BLaER1 treated with 17β-estradiol and CSF1 and Interleukin-3, amounts not matched to agents 10 nM and 100 nM (cell line): ENCODE measurements around the gene IFT88.

Source experiments
- H3K27ac ChIP-seq, 11 experiments: shearing (Covaris generic); formaldehyde crosslinking; 2 replicates each; pipeline ENCODE4 v1.8.1; 2022
- H3K27me3 ChIP-seq, 11 experiments: shearing (Covaris generic); formaldehyde crosslinking; 2 replicates each; pipeline ENCODE4 v1.8.1; 2022
- H3K36me3 ChIP-seq, 11 experiments: shearing (Covaris generic); formaldehyde crosslinking; 2 replicates each; pipeline ENCODE4 v1.8.1; 2022
- H3K4me1 ChIP-seq, 10 experiments: shearing (Covaris generic); formaldehyde crosslinking; 2 replicates each; pipeline ENCODE4 v1.8.1; 2022
- H3K4me2 ChIP-seq, 11 experiments: shearing (Covaris generic); formaldehyde crosslinking; 2 replicates each; pipeline ENCODE4 v1.8.1; 2022
- H3K4me3 ChIP-seq, 10 experiments: shearing (Covaris generic); formaldehyde crosslinking; 2 replicates each; pipeline ENCODE4 v1.8.1; 2022
- H3K9ac ChIP-seq, 11 experiments: shearing (Covaris generic); formaldehyde crosslinking; 2 replicates each; pipeline ENCODE4 v1.8.1; 2022
- H3K9me3 ChIP-seq, 11 experiments: shearing (Covaris generic); formaldehyde crosslinking; replicated peaks in 1 of 11; 2 replicates each; pipeline ENCODE4 v1.8.1; 2022
- H4K20me1 ChIP-seq, 11 experiments: shearing (Covaris generic); formaldehyde crosslinking; 2 replicates each; pipeline ENCODE4 v1.8.1; 2022
- Cebpa-rat ChIP-seq, 11 experiments: shearing (Covaris generic); IDR thresholded peaks; 2 replicates each; pipeline ENCODE4 v1.8.1; 2022

IFT88 gene

DNA sequence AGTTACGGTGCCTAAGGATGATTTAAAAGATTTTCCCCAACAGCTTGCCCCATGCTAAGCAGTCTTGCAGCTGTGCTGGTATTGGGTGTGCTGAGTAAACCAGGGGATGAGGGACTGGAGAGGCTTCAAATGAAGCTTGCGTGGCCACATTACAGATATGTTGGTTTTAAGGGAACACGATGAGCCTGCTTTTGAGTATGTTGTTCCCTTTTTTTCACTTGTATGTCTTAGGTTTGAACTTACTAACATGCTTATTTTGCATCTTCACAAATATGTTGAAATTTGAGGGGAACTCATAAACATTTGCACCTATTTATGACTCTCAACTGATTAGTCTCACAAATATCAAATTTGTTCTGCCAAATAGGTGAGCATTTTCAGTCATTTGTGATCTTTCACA is 134.5 kb downstream of the IFT88 start:
- TF ChIP-seq Cebpa-rat (IDR thresholded peaks at IDR 0.05): no peak
- no peak overlapping the region for H3K4me3 ChIP-seq
- no peaks in the 10 kb centered on the region for H3K9me3 ChIP-seq
- no peaks in the 10 kb centered on the region for H4K20me1 ChIP-seq
- peaks cover 17 to 23% (median 20%) of the 10 kb centered on the region in 10 experiments for H3K4me1 ChIP-seq
- H3K4me2 ChIP-seq: peak overlapping the region; percentile 88 to 99 (median 96); a peak in 17 of 22 replicates
- no peak overlapping the region for H3K9ac ChIP-seq
- no peaks in the 10 kb centered on the region for H3K36me3 ChIP-seq
- H3K27ac ChIP-seq: no peak overlapping the region
- H3K27me3 ChIP-seq: peaks cover 0 to 13% (median 6%) of the 10 kb centered on the region in 11 experiments; a peak in 7 of 22 replicates

DNA sequence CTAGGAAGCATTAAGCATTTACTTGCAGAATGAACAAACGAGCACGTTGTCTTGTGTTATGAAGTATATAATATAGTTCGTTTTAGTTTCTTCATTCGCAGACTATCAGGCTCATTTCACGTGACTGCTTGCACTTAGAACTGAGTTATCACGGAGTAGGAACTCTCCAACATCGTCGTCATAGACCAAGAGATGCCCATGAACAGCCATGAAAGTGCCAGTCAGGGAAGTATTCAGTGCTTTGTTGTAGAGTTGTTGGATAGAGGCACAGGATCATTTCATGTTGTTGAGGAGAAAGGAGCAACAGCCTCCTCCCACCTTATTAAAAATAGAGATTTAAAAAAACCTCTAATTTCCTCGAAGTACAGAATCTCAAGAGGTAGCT is 135.6 kb downstream of the IFT88 start:
- peaks cover 0 to 13% (median 6%) of the 10 kb centered on the region in 11 experiments; a peak in 7 of 22 replicates for H3K27me3 ChIP-seq
- peak overlapping the region in 8 of 11 experiments; percentile 75 to 84 (median 82); a peak in 15 of 22 replicates for H3K27ac ChIP-seq
- H4K20me1 ChIP-seq: no peaks in the 10 kb centered on the region
- TF ChIP-seq Cebpa-rat (IDR thresholded peaks at IDR 0.05): no peak
- no peaks in the 10 kb centered on the region for H3K36me3 ChIP-seq
- peak overlapping the region; percentile 66 to 89 (median 81) for H3K4me3 ChIP-seq
- H3K9ac ChIP-seq: peak overlapping the region; percentile 73 to 92 (median 87)
- no peaks in the 10 kb centered on the region for H3K9me3 ChIP-seq
- peaks cover 16 to 22% (median 19%) of the 10 kb centered on the region in 10 experiments for H3K4me1 ChIP-seq
- H3K4me2 ChIP-seq: peak overlapping the region; percentile 88 to 99 (median 96)

DNA sequence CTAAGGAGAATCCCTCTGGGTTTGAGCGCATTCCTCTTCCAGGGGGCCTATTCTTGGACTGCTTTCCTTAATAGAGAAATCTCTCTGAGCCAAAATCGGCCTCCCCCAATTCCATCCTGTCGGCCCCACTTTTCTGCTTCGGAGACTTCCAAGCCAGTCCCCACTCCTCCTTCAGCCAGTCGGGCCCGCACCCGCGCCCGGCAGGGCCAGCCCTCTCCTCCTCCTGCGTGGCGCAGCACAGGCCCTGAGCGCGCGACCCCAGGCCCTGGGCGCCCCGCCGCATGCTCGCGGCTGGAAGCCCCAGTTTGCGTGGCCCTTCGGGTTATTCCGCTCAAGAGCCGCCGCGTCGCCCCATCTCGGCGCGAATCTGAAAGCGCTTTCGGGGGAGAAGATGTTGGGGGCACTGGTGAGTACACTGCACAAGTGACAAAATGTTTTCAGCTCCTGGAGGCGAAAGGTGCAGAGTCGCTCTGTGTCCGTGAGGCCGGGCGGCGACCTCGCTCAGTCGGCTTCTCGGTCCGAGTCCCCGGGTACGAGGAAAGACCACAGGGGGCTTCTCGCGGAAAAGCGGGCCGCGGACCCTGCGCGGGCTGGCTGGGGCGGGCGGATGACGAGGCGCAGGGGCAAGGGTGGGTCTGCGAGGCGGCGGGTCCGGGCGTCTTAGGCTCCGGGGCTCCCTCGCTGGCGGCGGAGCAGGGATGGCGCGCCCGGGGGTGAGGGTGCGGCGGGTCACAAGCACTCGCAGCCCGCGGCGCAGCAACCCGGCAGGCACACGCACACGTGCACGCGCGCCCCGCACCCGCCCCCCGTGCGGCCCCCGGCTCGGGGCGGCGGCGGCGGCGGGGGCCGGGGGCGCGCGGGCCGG is 136.2 kb downstream of the IFT88 start, which contains the start of gene IL17D:
IL17D (plus strand) TSS at position 785 of the 865 bp plus-strand sequence. CDS start 303 bp downstream, outside the sequence.
- Histone ChIP-seq H3K9me3 (no peaks in the 10 kb centered on the region), H3K9ac (peak within 1 kb of the TSS; percentile 73 to 92 (median 87)), H4K20me1 (no peaks in the 10 kb centered on the region), H3K4me3 (peak within 1 kb of the TSS; percentile 66 to 89 (median 81)), H3K4me2 (peak within 1 kb of the TSS; percentile 88 to 99 (median 96)), H3K27me3 (peaks cover 0 to 13% (median 6%) of the 10 kb centered on the region in 11 experiments; a peak in 7 of 22 replicates), H3K36me3 (no peaks in the 10 kb centered on the region), H3K4me1 (peaks cover 16 to 22% (median 18%) of the 10 kb centered on the region in 10 experiments), H3K27ac (peak within 1 kb of the TSS in 10 of 11 experiments; percentile 73 to 84 (median 82); a peak in 21 of 22 replicates)
- TF ChIP-seq Cebpa-rat (IDR thresholded peaks at IDR 0.05): no peak

DNA sequence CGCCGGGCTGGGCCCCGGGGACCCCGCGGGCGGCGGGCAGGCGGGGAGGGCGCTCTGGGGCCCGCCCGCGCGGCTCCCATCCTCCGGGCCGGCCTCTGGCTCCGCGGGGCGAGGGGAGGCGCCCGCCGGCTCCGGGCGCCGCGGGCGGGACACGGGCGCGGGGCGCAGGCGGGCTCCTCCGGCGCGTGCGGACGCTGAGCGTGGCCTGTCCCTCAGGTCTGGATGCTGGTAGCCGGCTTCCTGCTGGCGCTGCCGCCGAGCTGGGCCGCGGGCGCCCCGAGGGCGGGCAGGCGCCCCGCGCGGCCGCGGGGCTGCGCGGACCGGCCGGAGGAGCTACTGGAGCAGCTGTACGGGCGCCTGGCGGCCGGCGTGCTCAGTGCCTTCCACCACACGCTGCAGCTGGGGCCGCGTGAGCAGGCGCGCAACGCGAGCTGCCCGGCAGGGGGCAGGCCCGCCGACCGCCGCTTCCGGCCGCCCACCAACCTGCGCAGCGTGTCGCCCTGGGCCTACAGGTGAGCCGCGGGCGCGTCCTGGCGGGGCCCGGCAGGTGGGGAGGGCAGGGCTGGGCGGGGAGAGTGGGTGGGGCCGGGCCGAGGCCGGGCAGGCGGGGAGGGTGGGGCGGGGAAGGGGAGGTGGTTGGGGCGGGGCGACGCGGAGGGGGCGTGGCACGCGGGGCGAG is 137.0 kb downstream of the IFT88 start:
- Histone ChIP-seq H3K4me2 (peak overlapping the region; percentile 88 to 99 (median 96)), H3K9me3 (no peaks in the 10 kb centered on the region), H3K9ac (peak overlapping the region; percentile 73 to 92 (median 87)), H3K27ac (peak overlapping the region in 10 of 11 experiments; percentile 73 to 84 (median 82); a peak in 21 of 22 replicates), H4K20me1 (no peaks in the 10 kb centered on the region), H3K4me3 (peak overlapping the region; percentile 66 to 89 (median 81)), H3K27me3 (peaks cover 0 to 13% (median 6%) of the 10 kb centered on the region in 11 experiments; a peak in 7 of 22 replicates), H3K36me3 (no peaks in the 10 kb centered on the region), H3K4me1 (peaks cover 16 to 22% (median 18%) of the 10 kb centered on the region in 10 experiments)
- TF ChIP-seq Cebpa-rat (IDR thresholded peaks at IDR 0.05): no peak

DNA sequence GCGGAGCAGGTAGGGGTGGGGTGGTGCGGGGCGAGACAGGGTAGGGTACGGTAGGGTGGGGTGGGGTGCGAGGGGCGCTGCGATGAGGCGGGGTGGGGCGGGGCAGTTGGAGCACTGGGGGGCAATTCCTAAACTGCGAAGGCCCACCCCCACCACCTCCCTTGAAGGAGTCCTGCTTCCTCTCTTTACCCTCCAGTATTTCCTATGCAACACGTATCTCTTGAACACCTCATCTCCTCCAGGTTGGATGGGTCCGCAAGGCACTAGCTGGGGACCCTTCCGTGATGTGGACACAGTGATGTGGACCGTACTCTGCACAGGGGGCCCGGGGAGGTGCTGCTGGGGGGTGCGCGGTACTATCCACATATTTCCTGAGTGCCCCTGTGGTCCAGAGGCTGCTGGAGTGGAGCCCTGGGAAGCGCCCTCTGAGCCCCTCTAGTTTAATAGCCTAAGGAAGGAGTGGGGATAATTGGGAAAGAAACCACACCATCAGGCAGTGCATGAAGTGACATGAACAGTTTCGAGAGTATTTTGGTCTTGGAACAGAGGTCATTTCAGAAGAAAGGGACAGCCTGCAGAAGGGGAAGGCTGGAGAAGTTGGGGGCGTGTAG is 137.6 kb downstream of the IFT88 start:
- Histone ChIP-seq H3K4me3 (peak overlapping the region in 2 of 10 experiments; percentile 34 to 84; a peak in 2 of 20 replicates), H3K4me2 (peak overlapping the region in 8 of 11 experiments; percentile 28 to 59 (median 39); a peak in 11 of 22 replicates), H3K27me3 (peaks cover 0 to 13% (median 6%) of the 10 kb centered on the region in 11 experiments; a peak in 7 of 22 replicates), H3K9me3 (no peaks in the 10 kb centered on the region), H3K9ac (no peak overlapping the region), H3K4me1 (peaks cover 16 to 22% (median 18%) of the 10 kb centered on the region in 10 experiments), H3K27ac (no peak overlapping the region), H3K36me3 (no peaks in the 10 kb centered on the region), H4K20me1 (no peaks in the 10 kb centered on the region)
- TF ChIP-seq Cebpa-rat (IDR thresholded peaks at IDR 0.05): no peak

DNA sequence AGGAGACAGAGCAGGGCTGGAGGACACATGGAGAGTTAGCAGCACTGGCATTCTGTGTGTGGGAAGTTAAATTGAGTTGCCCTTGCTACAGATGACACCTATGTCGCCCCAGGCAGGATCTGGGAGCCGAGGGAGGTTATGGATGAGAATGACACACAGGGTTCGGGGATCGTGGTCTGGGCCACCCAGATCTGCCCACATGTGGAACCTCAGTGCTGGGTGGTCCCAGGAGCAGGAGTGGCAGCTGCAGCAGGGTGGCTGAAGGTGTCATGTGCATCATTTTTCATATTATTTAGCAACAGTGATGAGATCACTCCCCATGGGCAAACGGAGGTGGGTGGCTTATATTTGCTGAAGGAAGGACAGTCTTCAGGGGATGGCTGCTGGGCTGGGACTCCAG is 139.7 kb downstream of the IFT88 start:
- Histone ChIP-seq H3K4me2 (no peak overlapping the region), H3K27ac (no peak overlapping the region), H4K20me1 (no peaks in the 10 kb centered on the region), H3K9ac (no peak overlapping the region), H3K4me1 (peaks cover 13 to 17% (median 14%) of the 10 kb centered on the region in 10 experiments), H3K9me3 (no peaks in the 10 kb centered on the region), H3K36me3 (no peaks in the 10 kb centered on the region), H3K4me3 (no peak overlapping the region), H3K27me3 (peaks cover 0 to 13% (median 5%) of the 10 kb centered on the region in 11 experiments; a peak in 7 of 22 replicates)
- TF ChIP-seq Cebpa-rat (IDR thresholded peaks at IDR 0.05): no peak

GRCh38 chr13:20708216-20708615 is 141.3 kb downstream of the IFT88 start:
- H3K9me3 ChIP-seq: no peaks in the 10 kb centered on the region
- no peak overlapping the region for H3K4me2 ChIP-seq
- H3K27me3 ChIP-seq: no peaks in the 10 kb centered on the region
- H3K4me3 ChIP-seq: no peak overlapping the region
- no peaks in the 10 kb centered on the region for H3K36me3 ChIP-seq
- H3K27ac ChIP-seq: no peak overlapping the region
- peaks cover 0 to 4% (median 0%) of the 10 kb centered on the region in 10 experiments; a peak in 3 of 20 replicates for H3K4me1 ChIP-seq
- no peaks in the 10 kb centered on the region for H4K20me1 ChIP-seq
- H3K9ac ChIP-seq: no peak overlapping the region
- TF ChIP-seq Cebpa-rat (IDR thresholded peaks at IDR 0.05): no peak

DNA sequence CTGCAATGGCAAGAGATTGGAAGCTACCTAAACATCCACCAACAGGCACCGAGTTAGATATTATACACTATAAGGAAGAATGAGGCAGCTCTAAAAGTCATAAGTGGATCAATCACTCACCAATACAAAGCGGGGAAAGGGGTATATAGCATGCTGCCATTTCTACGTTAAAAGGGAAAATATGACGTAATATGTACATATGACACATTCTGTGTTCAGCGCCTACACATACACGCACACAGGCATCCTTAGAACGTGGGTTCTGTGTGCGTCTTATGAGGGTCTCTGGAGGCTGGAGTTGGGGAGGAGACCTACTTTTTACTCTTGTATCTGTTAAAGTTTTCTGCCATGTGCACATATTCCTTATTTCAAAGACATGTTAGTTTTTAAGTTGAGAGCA is 142.4 kb downstream of the IFT88 start:
- Histone ChIP-seq H3K9ac (no peak overlapping the region), H3K4me1 (peaks cover 0 to 9% (median 0%) of the 10 kb centered on the region in 10 experiments; a peak in 6 of 20 replicates), H3K4me2 (no peak overlapping the region), H3K27ac (no peak overlapping the region), H3K27me3 (no peaks in the 10 kb centered on the region), H3K36me3 (no peaks in the 10 kb centered on the region), H3K4me3 (no peak overlapping the region), H4K20me1 (no peaks in the 10 kb centered on the region), H3K9me3 (no peaks in the 10 kb centered on the region)
- peak in 1 of 11 experiments; percentile 59; a peak in 2 of 22 replicates for TF ChIP-seq Cebpa-rat (IDR thresholded peaks at IDR 0.05)
